Neural progenitor cell (in vitro differentiated cells): ENCODE measurements around the gene TBCD. TPM values are rescaled to one million over a fixed set of nuclear protein-coding genes. Genes with fewer than 3 reads are reported as not detected.

Experiments
- DNase-seq: peaks from one replicate; pipeline ENCODE4 v3.0.0-alpha.2; 2016; ENCODE audit warnings: low spot score
- H2AFZ ChIP-seq: fragments of 200-600 bp; sonication (generic); replicated peaks from 2 replicates; pipeline ENCODE4 v1.6.1; 2016; ENCODE audit warnings: antibody characterized with exemption
- H3F3A ChIP-seq: fragments of 200-600 bp; sonication (generic); 2 replicates; pipeline ENCODE4 v1.6.1; 2016; ENCODE audit warnings: antibody characterized with exemption, low read depth
- H3K27ac ChIP-seq: fragments of 200-600 bp; sonication (generic); 2 replicates; pipeline ENCODE4 v1.5.1; 2016; ENCODE audit warnings: mild to moderate bottlenecking
- H3K27me3 ChIP-seq: fragments of 200-600 bp; sonication (generic); 2 replicates; pipeline ENCODE4 v1.6.1; 2016; ENCODE audit warnings: mild to moderate bottlenecking, moderate library complexity
- H3K36me3 ChIP-seq: fragments of 200-600 bp; sonication (generic); 2 replicates; pipeline ENCODE4 v1.5.1; 2016
- H3K4me1 ChIP-seq: fragments of 200-600 bp; sonication (generic); 2 replicates; pipeline ENCODE4 v1.6.1; 2016; ENCODE audit warnings: mixed run types
- H3K4me2 ChIP-seq: fragments of 200-600 bp; sonication (generic); 2 replicates; pipeline ENCODE4 v1.6.1; 2016
- H3K4me3 ChIP-seq: fragments of 200-600 bp; sonication (generic); 2 replicates; pipeline ENCODE4 v1.5.1; 2016
- H3K79me2 ChIP-seq: fragments of 200-600 bp; sonication (generic); 2 replicates; pipeline ENCODE4 v1.6.1; 2016; ENCODE audit warnings: low read depth
- H3K9ac ChIP-seq: fragments of 200-600 bp; sonication (generic); 2 replicates; pipeline ENCODE4 v1.6.1; 2016
- H3K9me3 ChIP-seq: fragments of 200-600 bp; sonication (generic); 2 replicates; pipeline ENCODE4 v1.5.1; 2016; ENCODE audit warnings: low read depth
- H4K20me1 ChIP-seq: fragments of 200-600 bp; sonication (generic); 2 replicates; pipeline ENCODE4 v1.6.1; 2016; ENCODE audit warnings: low read depth
- H3K27ac Mint-ChIP-seq: 3 replicates; pipeline ENCODE4 v1.8.0; 2021; ENCODE audit warnings: mixed read lengths
- H3K27me3 Mint-ChIP-seq: 2 replicates; pipeline ENCODE4 v1.8.0; 2022; ENCODE audit warnings: low read depth, mild to moderate bottlenecking, inconsistent platforms, moderate library complexity, mixed read lengths; ENCODE audit not compliant: insufficient read depth
- H3K36me3 Mint-ChIP-seq: 3 replicates; pipeline ENCODE4 v1.8.0; 2021; ENCODE audit warnings: mixed read lengths
- H3K4me1 Mint-ChIP-seq: 3 replicates; pipeline ENCODE4 v1.8.0; 2021; ENCODE audit warnings: mixed read lengths
- H3K4me3 Mint-ChIP-seq: 3 replicates; pipeline ENCODE4 v1.8.0; 2021; ENCODE audit warnings: mild to moderate bottlenecking, moderate library complexity, mixed read lengths
- H3K9me3 Mint-ChIP-seq: 3 replicates; pipeline ENCODE4 v1.8.0; 2020; ENCODE audit warnings: mixed read lengths
- EZH2 ChIP-seq: fragments of 200-600 bp; sonication (generic); IDR thresholded peaks from 2 replicates; pipeline ENCODE4 v1.6.1; 2017; ENCODE audit warnings: antibody characterized with exemption, mild to moderate bottlenecking, moderate library complexity
- EZH2phosphoT487 ChIP-seq: fragments of 200-600 bp; sonication (generic); IDR thresholded peaks from 2 replicates; pipeline ENCODE4 v1.6.1; 2017; ENCODE audit warnings: antibody characterized with exemption
- total RNA-seq: library from RNA; depleted of rRNA; stranded (reverse); fragments of >200 nt; gene quantifications from 2 replicates; pipeline ENCODE4 v1.2.3, GENCODE V29; 2015; ENCODE audit warnings: low replicate concordance
- TF ChIP-seq, protein P1 (sequence below): fragments of 200-600 bp; sonication (generic); IDR thresholded peaks from 2 replicates; pipeline ENCODE4 v1.5.1; 2017; ENCODE audit warnings: antibody characterized with exemption, mild to moderate bottlenecking

The TBCD gene
- total RNA-seq, 1 donor from 2014 or later = 76.4 TPM

DNA sequence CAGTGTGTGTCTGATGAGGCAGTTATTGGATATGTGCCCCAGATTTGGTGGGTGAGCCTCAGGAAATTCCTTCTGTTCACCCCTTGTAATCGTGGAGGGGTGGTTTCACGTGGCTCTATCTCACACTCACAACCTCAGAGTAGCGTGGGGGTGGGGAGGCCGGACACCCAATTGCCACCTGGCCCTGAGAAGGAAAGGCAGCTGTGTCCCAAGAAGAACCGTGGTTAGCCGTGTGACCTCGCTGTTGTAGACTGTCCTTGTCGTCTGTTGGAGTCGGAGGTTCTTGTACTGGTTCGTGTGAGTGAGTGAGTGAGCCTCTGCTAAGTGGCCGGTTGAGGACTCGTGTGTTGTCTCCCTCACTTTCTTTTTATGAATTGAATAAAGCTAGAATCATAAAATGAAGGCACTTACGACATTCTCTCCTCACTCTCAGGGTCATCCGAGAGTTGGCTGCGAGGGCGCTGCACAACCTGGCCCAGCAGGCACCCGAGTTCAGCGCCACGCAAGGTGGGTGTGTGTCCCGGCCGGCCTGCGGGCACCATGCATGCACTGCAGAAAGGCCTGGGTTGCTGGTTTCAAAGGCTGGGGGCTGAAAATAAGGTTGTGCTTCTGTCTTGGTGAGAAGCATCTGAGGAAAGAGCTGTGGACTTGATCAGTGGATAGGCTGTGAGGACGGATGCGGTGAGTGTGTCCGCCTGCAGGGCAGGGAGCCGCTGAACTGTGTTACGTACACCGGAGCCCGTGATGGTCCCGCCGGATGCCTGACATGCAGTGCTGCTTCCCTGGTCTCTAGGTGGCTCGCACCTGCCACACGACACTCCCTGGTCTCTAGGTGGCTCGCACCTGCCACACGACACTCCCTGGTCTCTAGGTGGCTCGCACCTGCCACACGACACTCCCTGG lies 151.4 kb downstream of the TBCD start:
- H3K9me3 Mint-ChIP-seq = no peaks in the 10 kb centered on the region
- Histone ChIP-seq H3K27me3 (no peaks in the 10 kb centered on the region), H3K79me2 (no peaks in the 10 kb centered on the region), H2AFZ (no peak overlapping the region), H3K27ac (no peak overlapping the region), H3K36me3 (no peaks in the 10 kb centered on the region), H3K9ac (no peak overlapping the region), H3K4me3 (no peak overlapping the region), H4K20me1 (no peaks in the 10 kb centered on the region), H3K4me2 (no peak overlapping the region), H3K4me1 (no peaks in the 10 kb centered on the region), H3F3A (no peaks in the 10 kb centered on the region), H3K9me3 (no peaks in the 10 kb centered on the region)
- no peak overlapping the region for H3K4me3 Mint-ChIP-seq
- H3K27ac Mint-ChIP-seq = no peak overlapping the region
- peaks cover 4% of the 10 kb centered on the region for H3K4me1 Mint-ChIP-seq
- TF ChIP-seq EZH2 (no peak), EZH2phosphoT487 (no peak)
- TF ChIP-seq, protein P1, sequence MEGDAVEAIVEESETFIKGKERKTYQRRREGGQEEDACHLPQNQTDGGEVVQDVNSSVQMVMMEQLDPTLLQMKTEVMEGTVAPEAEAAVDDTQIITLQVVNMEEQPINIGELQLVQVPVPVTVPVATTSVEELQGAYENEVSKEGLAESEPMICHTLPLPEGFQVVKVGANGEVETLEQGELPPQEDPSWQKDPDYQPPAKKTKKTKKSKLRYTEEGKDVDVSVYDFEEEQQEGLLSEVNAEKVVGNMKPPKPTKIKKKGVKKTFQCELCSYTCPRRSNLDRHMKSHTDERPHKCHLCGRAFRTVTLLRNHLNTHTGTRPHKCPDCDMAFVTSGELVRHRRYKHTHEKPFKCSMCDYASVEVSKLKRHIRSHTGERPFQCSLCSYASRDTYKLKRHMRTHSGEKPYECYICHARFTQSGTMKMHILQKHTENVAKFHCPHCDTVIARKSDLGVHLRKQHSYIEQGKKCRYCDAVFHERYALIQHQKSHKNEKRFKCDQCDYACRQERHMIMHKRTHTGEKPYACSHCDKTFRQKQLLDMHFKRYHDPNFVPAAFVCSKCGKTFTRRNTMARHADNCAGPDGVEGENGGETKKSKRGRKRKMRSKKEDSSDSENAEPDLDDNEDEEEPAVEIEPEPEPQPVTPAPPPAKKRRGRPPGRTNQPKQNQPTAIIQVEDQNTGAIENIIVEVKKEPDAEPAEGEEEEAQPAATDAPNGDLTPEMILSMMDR = no peak
- H3K36me3 Mint-ChIP-seq = peaks cover 29% of the 10 kb centered on the region
- no peak for DNase-seq
- H3K27me3 Mint-ChIP-seq = no peaks in the 10 kb centered on the region

DNA sequence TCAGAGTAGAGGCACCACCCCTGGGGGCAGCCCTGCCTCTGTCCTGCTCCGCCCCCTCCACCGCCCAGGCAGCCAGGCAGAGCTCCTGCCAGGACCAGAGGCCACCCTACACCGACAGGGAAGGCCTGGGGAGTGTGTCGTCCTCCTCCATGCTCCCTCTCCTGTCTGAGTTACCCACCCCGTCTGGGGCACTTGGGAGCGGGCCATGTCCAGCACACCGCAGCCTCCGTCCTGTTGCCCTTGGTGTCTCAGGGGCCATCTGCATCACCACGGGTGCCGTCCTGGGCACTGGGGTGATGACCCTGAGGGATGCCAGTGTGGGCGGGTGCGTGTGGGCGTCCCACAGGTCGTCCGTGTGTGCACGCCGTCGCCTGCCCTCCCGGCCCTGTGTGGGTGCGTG lies 153.3 kb downstream of the TBCD start:
- Mint-ChIP-seq H3K9me3 (no peaks in the 10 kb centered on the region), H3K27ac (no peak overlapping the region), H3K36me3 (peaks cover 23% of the 10 kb centered on the region), H3K4me1 (peaks cover 3% of the 10 kb centered on the region), H3K4me3 (no peak overlapping the region), H3K27me3 (no peaks in the 10 kb centered on the region)
- TF ChIP-seq EZH2 = no peak
- no peaks in the 10 kb centered on the region for H3K79me2 ChIP-seq
- H4K20me1 ChIP-seq = no peaks in the 10 kb centered on the region
- no peak for DNase-seq
- H3K27me3 ChIP-seq = no peaks in the 10 kb centered on the region
- H3K4me2 ChIP-seq = no peak overlapping the region
- no peak overlapping the region for H3K9ac ChIP-seq
- H3K9me3 ChIP-seq = no peaks in the 10 kb centered on the region
- H3K27ac ChIP-seq = no peak overlapping the region
- no peaks in the 10 kb centered on the region for H3K36me3 ChIP-seq
- H3K4me3 ChIP-seq = no peak overlapping the region
- H3F3A ChIP-seq = no peaks in the 10 kb centered on the region
- H3K4me1 ChIP-seq = no peaks in the 10 kb centered on the region
- H2AFZ ChIP-seq = no peak overlapping the region

DNA sequence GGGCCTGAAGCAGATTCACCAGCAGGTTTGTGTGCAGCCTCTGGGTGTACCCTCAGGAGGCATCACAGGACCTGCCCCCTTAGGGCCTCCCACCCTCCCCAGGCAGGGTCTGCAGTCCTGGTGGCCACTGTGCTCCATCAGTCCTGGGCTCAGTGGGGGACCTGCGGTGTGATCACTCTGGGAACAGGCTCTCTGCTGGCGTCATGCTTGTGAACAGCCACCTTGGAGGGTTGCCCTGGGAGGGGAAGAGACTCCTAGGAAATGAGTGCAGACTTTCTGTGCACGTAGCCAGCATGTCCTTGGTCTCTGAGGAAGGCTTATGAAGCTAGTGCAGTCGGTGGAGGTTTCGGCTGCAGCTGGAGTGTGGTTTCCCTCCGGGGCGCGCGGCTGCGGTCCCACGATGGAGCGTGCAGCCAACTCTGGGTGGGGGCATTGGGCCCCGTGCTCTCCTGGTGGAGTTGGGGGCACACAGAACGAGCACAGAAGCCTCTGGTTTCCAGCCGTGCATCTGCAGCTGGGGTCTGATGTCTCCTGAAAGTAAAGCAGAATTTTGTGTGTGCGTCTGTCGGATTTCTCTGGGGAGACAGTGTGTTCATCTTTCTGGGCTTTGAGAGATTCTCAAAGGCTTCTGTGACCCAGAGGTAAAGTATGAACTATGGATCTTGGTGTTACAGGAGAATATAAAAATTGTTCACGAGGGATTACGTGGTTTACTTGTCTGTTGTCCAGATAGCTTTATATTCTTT lies 156.1 kb downstream of the TBCD start:
- H3K4me3 ChIP-seq = no peak overlapping the region
- H3K9me3 ChIP-seq = no peaks in the 10 kb centered on the region
- H3K4me3 Mint-ChIP-seq = no peak overlapping the region
- H2AFZ ChIP-seq = no peak overlapping the region
- H3K9me3 Mint-ChIP-seq = no peaks in the 10 kb centered on the region
- H3K4me1 ChIP-seq = no peaks in the 10 kb centered on the region
- peaks cover 3% of the 10 kb centered on the region for H3K27me3 Mint-ChIP-seq
- H3F3A ChIP-seq = no peaks in the 10 kb centered on the region
- H3K9ac ChIP-seq = no peak overlapping the region
- H3K27ac Mint-ChIP-seq = peak overlapping the region; percentile 18
- H3K36me3 ChIP-seq = no peaks in the 10 kb centered on the region
- H3K27me3 ChIP-seq = no peaks in the 10 kb centered on the region
- H3K79me2 ChIP-seq = no peaks in the 10 kb centered on the region
- no peaks in the 10 kb centered on the region for H4K20me1 ChIP-seq
- peaks cover 15% of the 10 kb centered on the region for H3K36me3 Mint-ChIP-seq
- H3K4me2 ChIP-seq = no peak overlapping the region
- TF ChIP-seq, protein P1 = no peak
- no peak for TF ChIP-seq EZH2
- TF ChIP-seq EZH2phosphoT487 = no peak
- H3K4me1 Mint-ChIP-seq = no peaks in the 10 kb centered on the region
- no peak for DNase-seq
- H3K27ac ChIP-seq = no peak overlapping the region
